ENCODE data around the gene ATP2A2.
"Not testable (repeated sequence)": the region's sequence is repeated elsewhere in the genome, so short reads cannot be mapped to it uniquely, and the experiment has no call there.

ATP2A2 gene

GRCh38 chr12:110370732-110371231, 89.7 kb downstream of the ATP2A2 start:
- TF ChIP-seq ZFX (IDR thresholded peaks at IDR 0.05; ENCODE audit: borderline replicate concordance), result no peak
- 0 out of 2 replicates have a peak overlapping the region, but pooled peaks have one; percentile 30 for H3K27ac ChIP-seq

GRCh38 chr12:110371408-110372055, 90.5 kb downstream of the ATP2A2 start:
- TF ChIP-seq CTCF (IDR thresholded peaks at IDR 0.05), result no peak
- TF ChIP-seq ZFX (IDR thresholded peaks at IDR 0.05; ENCODE audit: borderline replicate concordance), result no peak
- H3K27ac ChIP-seq, result 0 out of 2 replicates have a peak overlapping the region, but pooled peaks have one; percentile 30

GRCh38 chr12:110372056-110372425, 91.0 kb downstream of the ATP2A2 start:
- no peak overlapping the region for H3K27ac ChIP-seq
- no peak for TF ChIP-seq ZFX (IDR thresholded peaks at IDR 0.05; ENCODE audit: borderline replicate concordance)
- no peak for TF ChIP-seq CTCF (IDR thresholded peaks at IDR 0.05)

- no peak for TF ChIP-seq CTCF (IDR thresholded peaks at IDR 0.05)
- TF ChIP-seq ZFX (IDR thresholded peaks at IDR 0.05; ENCODE audit: borderline replicate concordance), result no peak
- H3K27ac ChIP-seq, result peak overlapping the region; percentile 17; the same call in 1 of the 2 replicates
Measured at GRCh38 chr12:110373025-110373424, 92.0 kb downstream of the ATP2A2 start.

- H3K27ac ChIP-seq, result peak overlapping the region; percentile 17; the same call in 1 of the 2 replicates
- TF ChIP-seq CTCF (IDR thresholded peaks at IDR 0.05) (no peak), ZFX (IDR thresholded peaks at IDR 0.05; ENCODE audit: borderline replicate concordance) (no peak)
Measured at GRCh38 chr12:110373425-110373824, 92.4 kb downstream of the ATP2A2 start.

- no peak overlapping the region for H3K27ac ChIP-seq
Measured at GRCh38 chr12:110373962-110374611, 93.0 kb downstream of the ATP2A2 start.

GRCh38 chr12:110378131-110378790, 97.2 kb downstream of the ATP2A2 start:
- not testable (repeated sequence) for H3K27ac ChIP-seq

More at GRCh38 chr12:110373962-110374611, 93.0 kb downstream of the ATP2A2 start:
- no peak for TF ChIP-seq CTCF (IDR thresholded peaks at IDR 0.05)
- no peak for TF ChIP-seq ZFX (IDR thresholded peaks at IDR 0.05; ENCODE audit: borderline replicate concordance)

- H3K27ac ChIP-seq, result no peak overlapping the region
- no peak for TF ChIP-seq CTCF (IDR thresholded peaks at IDR 0.05)
- no peak for TF ChIP-seq ZFX (IDR thresholded peaks at IDR 0.05; ENCODE audit: borderline replicate concordance)
Measured at GRCh38 chr12:110379197-110379596, 98.2 kb downstream of the ATP2A2 start.
